ENCODE measurements around the gene PTMS. TPM values are rescaled to one million over a fixed set of nuclear protein-coding genes. Genes with fewer than 3 reads are reported as not detected.

The PTMS gene
- total RNA-seq, 1 donor from 2014 or later: 480 TPM

DNA sequence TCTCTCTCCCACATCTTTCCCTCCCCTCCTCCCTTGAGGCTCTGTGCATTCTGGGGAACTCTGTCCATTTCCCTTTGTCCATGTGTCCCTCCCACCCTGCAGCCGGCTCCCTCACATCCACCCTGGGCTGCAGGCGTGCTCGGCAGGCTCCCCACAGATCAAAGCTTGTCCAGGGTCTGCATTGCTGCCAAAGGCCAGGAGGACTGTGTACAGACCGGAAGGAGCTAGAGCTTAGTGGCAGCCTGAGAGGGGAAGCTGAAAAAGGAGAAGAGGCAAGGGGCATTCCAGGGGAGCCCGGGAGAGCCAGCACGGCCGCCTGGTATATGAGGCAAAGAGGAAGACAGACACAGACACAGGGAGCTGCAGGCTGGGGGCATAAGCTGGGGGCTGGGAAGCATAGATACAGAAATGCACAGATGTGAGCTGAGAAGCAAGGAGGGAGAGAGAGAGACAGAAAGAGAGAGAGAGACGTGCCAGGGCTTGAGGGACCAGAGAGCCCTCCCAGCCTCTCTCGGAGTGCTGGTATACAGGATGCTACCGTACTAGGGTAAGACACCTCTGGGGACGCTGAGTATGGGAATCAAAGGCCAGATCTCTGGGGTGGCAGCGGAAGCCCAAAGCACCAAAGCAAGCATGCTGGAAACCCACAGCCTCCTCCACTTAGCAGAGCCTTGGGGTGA, 26.5 kb downstream of the PTMS start:
- DNase-seq (ENCODE audit: low spot score, unreplicated experiment): no peak
- Mint-ChIP-seq H3K4me3 (ENCODE audit: low read depth) (no peak overlapping the region), H3K4me1 (ENCODE audit: low read depth) (peaks cover 18% of the 10 kb centered on the region), H3K36me3 (ENCODE audit: insufficient read depth) (no peaks in the 10 kb centered on the region), H3K9me3 (ENCODE audit: low read depth) (no peaks in the 10 kb centered on the region), H3K27me3 (peaks cover 31% of the 10 kb centered on the region), H3K27ac (no peak overlapping the region)
- TF ChIP-seq, protein P1, sequence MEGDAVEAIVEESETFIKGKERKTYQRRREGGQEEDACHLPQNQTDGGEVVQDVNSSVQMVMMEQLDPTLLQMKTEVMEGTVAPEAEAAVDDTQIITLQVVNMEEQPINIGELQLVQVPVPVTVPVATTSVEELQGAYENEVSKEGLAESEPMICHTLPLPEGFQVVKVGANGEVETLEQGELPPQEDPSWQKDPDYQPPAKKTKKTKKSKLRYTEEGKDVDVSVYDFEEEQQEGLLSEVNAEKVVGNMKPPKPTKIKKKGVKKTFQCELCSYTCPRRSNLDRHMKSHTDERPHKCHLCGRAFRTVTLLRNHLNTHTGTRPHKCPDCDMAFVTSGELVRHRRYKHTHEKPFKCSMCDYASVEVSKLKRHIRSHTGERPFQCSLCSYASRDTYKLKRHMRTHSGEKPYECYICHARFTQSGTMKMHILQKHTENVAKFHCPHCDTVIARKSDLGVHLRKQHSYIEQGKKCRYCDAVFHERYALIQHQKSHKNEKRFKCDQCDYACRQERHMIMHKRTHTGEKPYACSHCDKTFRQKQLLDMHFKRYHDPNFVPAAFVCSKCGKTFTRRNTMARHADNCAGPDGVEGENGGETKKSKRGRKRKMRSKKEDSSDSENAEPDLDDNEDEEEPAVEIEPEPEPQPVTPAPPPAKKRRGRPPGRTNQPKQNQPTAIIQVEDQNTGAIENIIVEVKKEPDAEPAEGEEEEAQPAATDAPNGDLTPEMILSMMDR (IDR thresholded peaks at IDR 0.05; ENCODE audit: unreplicated experiment): no peak

- Mint-ChIP-seq H3K27me3 (peaks cover 17% of the 10 kb centered on the region), H3K4me1 (ENCODE audit: low read depth) (peaks cover 29% of the 10 kb centered on the region), H3K4me3 (ENCODE audit: low read depth) (no peak overlapping the region), H3K27ac (no peak overlapping the region), H3K9me3 (ENCODE audit: low read depth) (no peaks in the 10 kb centered on the region), H3K36me3 (ENCODE audit: insufficient read depth) (no peaks in the 10 kb centered on the region)
- TF ChIP-seq, protein P1 (IDR thresholded peaks at IDR 0.05; ENCODE audit: unreplicated experiment): no peak
- no peak for DNase-seq (ENCODE audit: low spot score, unreplicated experiment)
Observed at GRCh38 chr12:6795088-6795487, 28.9 kb downstream of the PTMS start.

DNA sequence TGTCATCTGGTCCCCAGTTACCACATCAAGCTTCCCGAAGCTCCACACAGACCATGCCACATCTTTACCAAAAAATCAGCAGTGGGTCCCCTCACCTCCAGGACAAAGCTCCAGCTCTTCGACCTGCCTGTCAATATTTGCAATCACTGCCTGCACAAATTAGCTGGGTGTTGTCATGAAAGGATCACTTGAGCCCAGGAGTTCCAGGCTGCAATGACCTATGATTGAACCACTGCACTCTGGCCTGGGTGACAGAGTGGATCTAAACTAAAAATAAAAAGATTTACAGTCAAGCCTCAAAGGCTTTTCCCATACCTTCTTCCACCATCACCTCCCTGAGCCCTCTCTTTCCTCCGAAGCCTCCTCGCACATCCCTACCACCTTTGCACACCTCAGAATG, 30.4 kb downstream of the PTMS start:
- no peak overlapping the region for H3K27ac Mint-ChIP-seq
- no peaks in the 10 kb centered on the region for H3K36me3 Mint-ChIP-seq (ENCODE audit: insufficient read depth)
- no peak for DNase-seq (ENCODE audit: low spot score, unreplicated experiment)
- no peaks in the 10 kb centered on the region for H3K9me3 Mint-ChIP-seq (ENCODE audit: low read depth)
- TF ChIP-seq, protein P1 (IDR thresholded peaks at IDR 0.05; ENCODE audit: unreplicated experiment): no peak
- peaks cover 15% of the 10 kb centered on the region for H3K27me3 Mint-ChIP-seq
- peaks cover 29% of the 10 kb centered on the region for H3K4me1 Mint-ChIP-seq (ENCODE audit: low read depth)
- no peak overlapping the region for H3K4me3 Mint-ChIP-seq (ENCODE audit: low read depth)

GRCh38 chr12:6799147-6799546, 33.0 kb downstream of the PTMS start:
- no peaks in the 10 kb centered on the region for H3K27me3 Mint-ChIP-seq
- TF ChIP-seq, protein P1 (IDR thresholded peaks at IDR 0.05; ENCODE audit: unreplicated experiment): no peak
- DNase-seq (ENCODE audit: low spot score, unreplicated experiment): no peak
- H3K4me3 Mint-ChIP-seq (ENCODE audit: low read depth): no peak overlapping the region
- H3K4me1 Mint-ChIP-seq (ENCODE audit: low read depth): peaks cover 25% of the 10 kb centered on the region
- no peak overlapping the region for H3K27ac Mint-ChIP-seq
- peaks cover 2% of the 10 kb centered on the region for H3K36me3 Mint-ChIP-seq (ENCODE audit: insufficient read depth)
- peaks cover 2% of the 10 kb centered on the region for H3K9me3 Mint-ChIP-seq (ENCODE audit: low read depth)

GRCh38 chr12:6807170-6807569, 41.0 kb downstream of the PTMS start:
- Mint-ChIP-seq H3K4me3 (ENCODE audit: low read depth) (no peak overlapping the region), H3K4me1 (ENCODE audit: low read depth) (peaks cover 3% of the 10 kb centered on the region), H3K27me3 (peaks cover 17% of the 10 kb centered on the region), H3K9me3 (ENCODE audit: low read depth) (peaks cover 4% of the 10 kb centered on the region), H3K36me3 (ENCODE audit: insufficient read depth) (peaks cover 2% of the 10 kb centered on the region), H3K27ac (no peak overlapping the region)
- TF ChIP-seq, protein P1 (IDR thresholded peaks at IDR 0.05; ENCODE audit: unreplicated experiment): no peak
- no peak for DNase-seq (ENCODE audit: low spot score, unreplicated experiment)
